A673 (cell line): Measurements from ENCODE around the gene VIT. TPM values are rescaled to one million over a fixed set of nuclear protein-coding genes. Genes with fewer than 3 reads are reported as not detected.

ENCODE experiments used
- BruUV-seq: library from RNA; stranded (reverse); fragments of 400-500 nt; replicated peaks from 2 replicates; lab custom pipeline; 2021; lab: Mats Ljungman, UMichigan
- CTCF ChIA-PET: fragments of 300-600 bp; sonication (Branson Sonifier 250); formaldehyde crosslinking; loops from one replicate; lab custom pipeline; 2022; ENCODE audit warnings: antibody characterized with exemption; lab: Charles Lee
- POLR2A ChIA-PET: fragments of 300-600 bp; sonication (Branson Sonifier 250); formaldehyde crosslinking; loops from one replicate; lab custom pipeline; 2022; ENCODE audit warnings: antibody characterized with exemption; ENCODE audit not compliant: low non-redundant PET; lab: Charles Lee
- DNase-seq: peaks from one replicate; pipeline ENCODE4 v3.0.0-alpha.2; 2015; ENCODE audit warnings: low spot score
- H3K27ac ChIP-seq: fragments of 200-600 bp; sonication (generic); 2 replicates; pipeline ENCODE4 v1.5.1; 2016; ENCODE audit warnings: mixed run types, low read depth, mild to moderate bottlenecking, mixed read lengths, antibody characterized with exemption, low read length; ENCODE audit not compliant: poor library complexity, severe bottlenecking
- H3K27me3 ChIP-seq: fragments of 200-600 bp; sonication (generic); replicated peaks from 2 replicates; pipeline ENCODE4 v1.6.1; 2017; ENCODE audit warnings: mixed run types, low read depth, mild to moderate bottlenecking, mixed read lengths, antibody characterized with exemption, low read length; ENCODE audit not compliant: insufficient read depth, poor library complexity
- H3K36me3 ChIP-seq: fragments of 200-600 bp; sonication (generic); 2 replicates; pipeline ENCODE4 v1.6.1; 2016; ENCODE audit warnings: mixed run types, mild to moderate bottlenecking, mixed read lengths, antibody characterized with exemption, low read length; ENCODE audit not compliant: insufficient read depth, poor library complexity, severe bottlenecking
- H3K4me1 ChIP-seq: fragments of 200-600 bp; sonication (generic); 2 replicates; pipeline ENCODE4 v1.6.1; 2017; ENCODE audit warnings: mixed run types, mild to moderate bottlenecking, mixed read lengths, antibody characterized with exemption, low read length; ENCODE audit not compliant: insufficient read depth, poor library complexity, severe bottlenecking
- H3K4me3 ChIP-seq: fragments of 200-600 bp; sonication (generic); 2 replicates; pipeline ENCODE4 v1.5.1; 2016; ENCODE audit warnings: low read depth, mixed run types, mild to moderate bottlenecking, mixed read lengths, low read length; ENCODE audit not compliant: poor library complexity, severe bottlenecking
- H3K9me3 ChIP-seq: fragments of 200-600 bp; sonication (generic); 2 replicates; pipeline ENCODE4 v1.6.1; 2016; ENCODE audit warnings: mixed run types, low read depth, mild to moderate bottlenecking, mixed read lengths, antibody characterized with exemption, low read length; ENCODE audit not compliant: poor library complexity, severe bottlenecking
- EZH2 ChIP-seq: fragments of 200-600 bp; sonication (generic); IDR thresholded peaks from 2 replicates; pipeline ENCODE4 v1.6.1; 2017; ENCODE audit warnings: borderline replicate concordance, low read depth, mild to moderate bottlenecking, mixed read lengths, antibody characterized with exemption, low read length; ENCODE audit not compliant: poor library complexity, severe bottlenecking
- intact Hi-C: fragments of 100-400 bp; cut with micrococcal nuclease; formaldehyde crosslinking; loops from one replicate; pipeline ENCODE4 v1.10.0; 2022; ENCODE audit not compliant: unreplicated experiment
- total RNA-seq: library from RNA; stranded (reverse); gene quantifications from 2 replicates; pipeline ENCODE4 v1.2.3, GENCODE V29; 2021
- TF ChIP-seq, protein P1 (sequence below): fragments of 300-800, 200-600 bp; sonication (generic); conservative IDR thresholded peaks from 2 replicates; pipeline ENCODE4 v1.5.1; 2017; ENCODE audit warnings: low read depth, mild to moderate bottlenecking, antibody characterized with exemption, low read length, moderate library complexity, mixed read lengths

VIT gene
- total RNA-seq, 1 experiment from 2014 or later = not detected

DNA sequence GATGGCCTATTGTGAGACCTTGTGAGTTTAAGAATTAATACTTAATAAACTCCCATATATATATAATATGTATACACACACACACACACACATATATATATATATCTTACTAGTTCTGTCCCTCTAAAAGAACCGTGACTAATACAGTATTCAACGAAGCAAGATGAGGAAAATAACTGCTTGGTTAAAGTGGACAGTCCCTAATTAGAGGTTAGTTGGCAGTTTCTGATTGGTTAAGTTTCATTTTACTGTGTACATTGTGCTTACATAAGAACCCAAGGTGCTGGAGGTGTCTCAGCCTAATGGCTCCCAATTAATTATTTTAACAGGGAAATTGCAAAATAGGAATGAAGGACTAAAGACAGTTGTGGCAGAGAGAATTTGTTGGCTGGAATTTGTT is 137.7 kb downstream of the VIT start:
- POLR2A ChIA-PET = no interaction called here
- no TSS peak for BruUV-seq

DNA sequence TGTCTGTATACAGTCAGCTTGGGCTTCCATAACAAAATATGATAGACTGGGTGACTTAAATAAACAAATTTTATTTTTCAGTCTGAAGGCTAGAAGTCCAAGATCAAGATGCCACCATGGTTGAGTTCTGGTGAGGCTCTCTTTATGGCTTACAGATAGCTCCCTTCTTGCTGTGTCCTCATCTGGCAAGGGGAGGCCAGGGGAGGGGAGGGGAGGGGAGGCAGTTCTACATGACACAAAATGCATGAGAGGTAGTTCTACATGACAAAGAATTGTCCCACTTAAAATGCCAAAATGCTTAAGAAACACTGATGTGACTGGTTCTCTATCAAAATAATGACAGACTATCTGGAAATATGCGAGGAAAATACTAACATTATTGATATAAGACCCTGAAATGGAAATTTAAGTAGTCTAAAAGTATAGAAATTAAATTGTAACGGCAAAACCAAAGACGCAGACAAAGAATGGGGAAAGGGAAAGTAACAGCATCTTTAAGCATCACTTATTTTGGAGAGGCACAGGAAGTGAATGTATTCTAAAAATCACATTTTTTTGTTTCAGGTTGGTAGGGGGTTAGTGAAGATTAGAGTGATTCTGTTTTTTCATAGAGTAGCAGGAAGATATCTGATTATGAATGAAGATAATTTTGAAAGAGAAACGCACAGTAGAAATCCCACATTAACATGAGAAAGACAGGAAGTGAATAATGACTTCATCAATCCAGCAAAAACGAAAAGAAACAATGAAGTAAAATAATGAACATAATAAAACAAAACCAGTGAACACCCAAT is 138.4 kb downstream of the VIT start:
- peak overlapping the region; percentile 12 for H3K27ac ChIP-seq
- DNase-seq = peak; percentile 64
- peaks cover 9% of the 10 kb centered on the region for H3K4me1 ChIP-seq
- no peaks in the 10 kb centered on the region for H3K27me3 ChIP-seq
- ChIA-PET CTCF (interaction anchor here (0.6 kb wide), 1 partner anchor 75 kb away, joined by 7 read pairs; no protein-coding TSS in a partner anchor), POLR2A (no interaction called here)
- no peaks in the 10 kb centered on the region for H3K9me3 ChIP-seq
- intact Hi-C loops = no loop called here
- TF ChIP-seq, protein P1, sequence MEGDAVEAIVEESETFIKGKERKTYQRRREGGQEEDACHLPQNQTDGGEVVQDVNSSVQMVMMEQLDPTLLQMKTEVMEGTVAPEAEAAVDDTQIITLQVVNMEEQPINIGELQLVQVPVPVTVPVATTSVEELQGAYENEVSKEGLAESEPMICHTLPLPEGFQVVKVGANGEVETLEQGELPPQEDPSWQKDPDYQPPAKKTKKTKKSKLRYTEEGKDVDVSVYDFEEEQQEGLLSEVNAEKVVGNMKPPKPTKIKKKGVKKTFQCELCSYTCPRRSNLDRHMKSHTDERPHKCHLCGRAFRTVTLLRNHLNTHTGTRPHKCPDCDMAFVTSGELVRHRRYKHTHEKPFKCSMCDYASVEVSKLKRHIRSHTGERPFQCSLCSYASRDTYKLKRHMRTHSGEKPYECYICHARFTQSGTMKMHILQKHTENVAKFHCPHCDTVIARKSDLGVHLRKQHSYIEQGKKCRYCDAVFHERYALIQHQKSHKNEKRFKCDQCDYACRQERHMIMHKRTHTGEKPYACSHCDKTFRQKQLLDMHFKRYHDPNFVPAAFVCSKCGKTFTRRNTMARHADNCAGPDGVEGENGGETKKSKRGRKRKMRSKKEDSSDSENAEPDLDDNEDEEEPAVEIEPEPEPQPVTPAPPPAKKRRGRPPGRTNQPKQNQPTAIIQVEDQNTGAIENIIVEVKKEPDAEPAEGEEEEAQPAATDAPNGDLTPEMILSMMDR = no peak
- no peak for TF ChIP-seq EZH2
- no peaks in the 10 kb centered on the region for H3K36me3 ChIP-seq
- H3K4me3 ChIP-seq = no peak overlapping the region
- BruUV-seq = no TSS peak

More for the DNA sequence above, 137.7 kb downstream of the VIT start:
- no peak for DNase-seq
- peaks cover 9% of the 10 kb centered on the region for H3K4me1 ChIP-seq
- no peak for TF ChIP-seq EZH2
- TF ChIP-seq, protein P1 = no peak
- H3K9me3 ChIP-seq = no peaks in the 10 kb centered on the region
- CTCF ChIA-PET = interaction anchor here (0.6 kb wide), 1 partner anchor 74 kb away, joined by 7 read pairs; no protein-coding TSS in a partner anchor
- H3K4me3 ChIP-seq = no peak overlapping the region
- no peaks in the 10 kb centered on the region for H3K36me3 ChIP-seq
- intact Hi-C loops = no loop called here
- H3K27me3 ChIP-seq = no peaks in the 10 kb centered on the region
- H3K27ac ChIP-seq = no peak overlapping the region

DNA sequence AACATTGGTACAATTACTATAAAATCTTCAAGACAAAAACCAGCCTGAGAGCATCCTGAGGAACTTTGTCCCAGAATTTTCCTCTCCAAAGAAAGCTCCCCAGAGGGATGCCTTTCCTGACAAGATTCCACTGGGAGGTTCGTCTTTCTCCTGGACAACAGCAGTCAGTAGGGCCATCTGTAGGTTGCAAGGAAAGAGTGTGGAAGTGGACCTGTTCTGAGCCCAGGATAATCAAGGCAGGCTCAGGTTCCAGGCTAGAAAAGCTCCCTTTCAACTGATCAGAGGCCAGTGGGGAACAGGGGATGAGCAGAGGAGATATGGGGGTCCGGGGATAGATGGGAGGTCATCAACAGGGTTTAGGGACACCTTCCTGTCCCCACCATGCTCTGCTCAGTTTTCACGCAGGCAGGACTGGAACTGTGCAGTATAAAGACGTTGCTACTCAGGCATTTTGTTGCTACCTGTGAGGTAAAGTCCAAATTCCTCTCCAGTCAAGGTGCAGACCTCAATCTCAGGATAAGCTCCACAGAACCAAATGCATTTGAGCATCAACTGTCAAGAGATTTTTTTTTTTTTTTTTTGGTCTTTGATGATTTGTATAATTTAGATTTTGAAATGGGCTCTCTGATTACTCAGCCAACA is 143.6 kb downstream of the VIT start:
- peaks cover 4% of the 10 kb centered on the region for H3K4me1 ChIP-seq
- no peak for DNase-seq
- BruUV-seq = no TSS peak
- H3K27ac ChIP-seq = no peak overlapping the region
- ChIA-PET POLR2A (no interaction called here), CTCF (no interaction called here)
- H3K9me3 ChIP-seq = no peaks in the 10 kb centered on the region
- H3K27me3 ChIP-seq = no peaks in the 10 kb centered on the region
- no peaks in the 10 kb centered on the region for H3K36me3 ChIP-seq
- no peak overlapping the region for H3K4me3 ChIP-seq
- intact Hi-C loops = no loop called here
- TF ChIP-seq EZH2 = no peak
- TF ChIP-seq, protein P1 = no peak
